UCSD-AML1 (cell line): Measurements from ENCODE around the gene PPAN.
A peak's percentile ranks its signal among the peaks of the same experiment; 100 is the strongest.

Source experiments
- DNase-seq: peaks from one replicate; lab custom pipeline; 2025; ENCODE audit not compliant: unreplicated experiment; lab: John Stamatoyannopoulos, UW

The PPAN gene

GRCh38 chr19:10113592-10113963 lies 7.4 kb downstream of the PPAN start:
- no peak for DNase-seq

- DNase-seq = peak; percentile 20
These were observed 7.9 kb downstream of the PPAN start for GRCh38 chr19:10113964-10114650.

- no peak for DNase-seq
These were observed 8.7 kb downstream of the PPAN start for GRCh38 chr19:10114651-10115391.

- DNase-seq = no peak
These were observed 9.4 kb downstream of the PPAN start for GRCh38 chr19:10115392-10116084.

GRCh38 chr19:10116085-10116865 lies 10.1 kb downstream of the PPAN start:
- no peak for DNase-seq

- no peak for DNase-seq
These were observed 10.9 kb downstream of the PPAN start for GRCh38 chr19:10116866-10117616.

GRCh38 chr19:10118960-10119359 lies 12.8 kb downstream of the PPAN start:
- DNase-seq = no peak

- DNase-seq = no peak
These were observed 14.5 kb downstream of the PPAN start for GRCh38 chr19:10120538-10121189.

GRCh38 chr19:10122045-10122444 lies 15.9 kb downstream of the PPAN start:
- no peak for DNase-seq

GRCh38 chr19:10124429-10124828 lies 18.3 kb downstream of the PPAN start:
- DNase-seq = no peak

- DNase-seq = no peak
These were observed 20.1 kb downstream of the PPAN start for GRCh38 chr19:10126213-10126639.

- DNase-seq = no peak
These were observed 26.7 kb downstream of the PPAN start for GRCh38 chr19:10132905-10133304.

GRCh38 chr19:10133596-10133995 lies 27.4 kb downstream of the PPAN start:
- no peak for DNase-seq

- DNase-seq = no peak
These were observed 27.9 kb downstream of the PPAN start for GRCh38 chr19:10134040-10134439.

- DNase-seq = no peak
These were observed 29.6 kb downstream of the PPAN start for GRCh38 chr19:10135551-10136334.

- no peak for DNase-seq
These were observed 30.8 kb downstream of the PPAN start for GRCh38 chr19:10136936-10137335.

- DNase-seq = no peak
These were observed 31.9 kb downstream of the PPAN start for GRCh38 chr19:10137751-10138682.
